ENCODE data around the gene ANKRD33. TPM values are rescaled to one million over a fixed set of nuclear protein-coding genes. Genes with fewer than 3 reads are reported as not detected.

ANKRD33 gene
- total RNA-seq, 4 donors from 2014 or later = 0.70 TPM; not detected in 3

GRCh38 chr12:51934080-51934479 lies 46.2 kb downstream of the ANKRD33 start:
- DNase-seq = no peak
- Histone ChIP-seq H3K4me3 (no peak overlapping the region), H3K27me3 (no peaks in the 10 kb centered on the region), H3K27ac (no peak overlapping the region), H3K36me3 (no peaks in the 10 kb centered on the region), H3K9me3 (no peaks in the 10 kb centered on the region), H3K4me1 (peaks cover 0 to 14% (median 7%) of the 10 kb centered on the region in 3 donors)
- TF ChIP-seq POLR2A (IDR thresholded peaks at IDR 0.05) (no peak), CTCF (IDR thresholded peaks at IDR 0.05) (no peak)
- intact Hi-C loops (cut with DNase I) = no loop called here
- whole genome bisulfite sequencing, 2 donors = 84 to 94% methylated on average over 4 of the region's 4 CpGs

GRCh38 chr12:51937926-51938325 lies 50.0 kb downstream of the ANKRD33 start:
- intact Hi-C loops (cut with DNase I) = no loop called here
- Histone ChIP-seq H3K27me3 (no peaks in the 10 kb centered on the region), H3K4me3 (no peak overlapping the region), H3K36me3 (no peaks in the 10 kb centered on the region), H3K9me3 (no peaks in the 10 kb centered on the region), H3K27ac (peak overlapping the region in 3 of 4 donors; percentile 47 to 80 (median 76)), H3K4me1 (peaks cover 18 to 53% (median 18%) of the 10 kb centered on the region in 3 donors)
- 32 to 33% methylated on average over 1 to 2 of the region's 2 CpGs for WGBS, 2 donors
- TF ChIP-seq POLR2A (IDR thresholded peaks at IDR 0.05) (no peak), CTCF (IDR thresholded peaks at IDR 0.05) (no peak)
- no peak for DNase-seq

- DNase-seq = no peak
- Histone ChIP-seq H3K27me3 (no peaks in the 10 kb centered on the region), H3K36me3 (no peaks in the 10 kb centered on the region), H3K27ac (peak overlapping the region; percentile 40 to 80 (median 62)), H3K9me3 (peaks cover 0 to under 1% (median 0%) of the 10 kb centered on the region in 3 donors), H3K4me3 (no peak overlapping the region), H3K4me1 (peaks cover 18 to 57% (median 18%) of the 10 kb centered on the region in 3 donors)
- intact Hi-C loops (cut with DNase I) = no loop called here
- peak in 1 of 4 donors; percentile 30 for TF ChIP-seq POLR2A (IDR thresholded peaks at IDR 0.05)
- no peak for TF ChIP-seq CTCF (IDR thresholded peaks at IDR 0.05)
- 33 to 45% methylated on average over 2 to 6 of the region's 6 CpGs for WGBS, 2 donors
Observed at GRCh38 chr12:51938726-51939125, 50.8 kb downstream of the ANKRD33 start.

- Histone ChIP-seq H3K27me3 (no peaks in the 10 kb centered on the region), H3K4me1 (peaks cover 18 to 57% (median 18%) of the 10 kb centered on the region in 3 donors), H3K36me3 (no peaks in the 10 kb centered on the region), H3K9me3 (peaks cover 0 to 10% (median 10%) of the 10 kb centered on the region in 3 donors), H3K27ac (peak overlapping the region; percentile 24 to 89 (median 78)), H3K4me3 (peak overlapping the region in 2 of 4 donors; percentile 0 to 12)
- intact Hi-C loops (cut with DNase I) = no loop called here
- TF ChIP-seq CTCF (IDR thresholded peaks at IDR 0.05) (no peak), POLR2A (IDR thresholded peaks at IDR 0.05) (no peak)
- 8 to 40% methylated on average over 2 to 14 of the region's 15 CpGs for WGBS, 2 donors
- no peak for DNase-seq
Observed at GRCh38 chr12:51941011-51941581, 53.2 kb downstream of the ANKRD33 start.

Other genes starting within 250 kb of the ANKRD33 start
- gene FIGNL2, start 39.4 kb upstream of the ANKRD33 start, total RNA-seq = under 1 TPM in 3 of 4 donors, not detected in 1; 0.18 to 0.38 (median 0.19) TPM
- gene ACVRL1, start 19.4 kb downstream of the ANKRD33 start, total RNA-seq = 10 to 100 TPM in 3 of 4 donors, 1 to 10 TPM in 1; 2.0 to 71.3 (median 14.5) TPM
- 10 to 100 TPM; 11.4 to 31.7 (median 16.8) TPM for gene ACVR1B, start 63.6 kb downstream of the ANKRD33 start, total RNA-seq
- gene TAMALIN, start 118.8 kb downstream of the ANKRD33 start, total RNA-seq = 10 to 100 TPM in 1 of 4 donors, 1 to 10 TPM in 3; 1.7 to 10.7 (median 3.6) TPM
- gene NR4A1, start 163.3 kb downstream of the ANKRD33 start, total RNA-seq = 10 to 100 TPM in 1 of 4 donors, 1 to 10 TPM in 3; 3.4 to 12.6 (median 5.6) TPM
- gene ATG101, start 181.9 kb downstream of the ANKRD33 start, total RNA-seq = 10 to 100 TPM; 36.7 to 54.7 (median 40.4) TPM
- gene SMIM41, start 191.6 kb downstream of the ANKRD33 start, total RNA-seq = 1 to 10 TPM in 2 of 4 donors, under 1 TPM in 1, not detected in 1; 0.50 to 5.7 (median 1.8) TPM

Measured in esophagus squamous epithelium (tissue), 5 donors.